HepG2 (cell line): ENCODE measurements around the gene SLC44A4.

Experiments
- ELF4 ChIP-seq: sonication (generic); formaldehyde crosslinking; IDR thresholded peaks from 2 replicates; pipeline ENCODE4 v1.5.0; 2020; ENCODE audit warnings: missing genetic modification reagents, mild to moderate bottlenecking, moderate library complexity, borderline replicate concordance
- GTF2F1 ChIP-seq: fragments of 150-350 bp; IDR thresholded peaks from 2 replicates; pipeline ENCODE4 v1.6.1; 2014; ENCODE audit warnings: low read length

- TF ChIP-seq ELF4 (no peak), GTF2F1 (no peak)
These were observed 17.6 kb downstream of the SLC44A4 start for GRCh38 chr6:31861150-31861549.
